Measurements from ENCODE around the gene PLCB1. TPM values are rescaled to one million over a fixed set of nuclear protein-coding genes. Genes with fewer than 3 reads are reported as not detected.

The PLCB1 gene
- total and polyA plus RNA-seq, 2 experiments from 2014 or later, result 14.9 to 20.7 TPM

DNA sequence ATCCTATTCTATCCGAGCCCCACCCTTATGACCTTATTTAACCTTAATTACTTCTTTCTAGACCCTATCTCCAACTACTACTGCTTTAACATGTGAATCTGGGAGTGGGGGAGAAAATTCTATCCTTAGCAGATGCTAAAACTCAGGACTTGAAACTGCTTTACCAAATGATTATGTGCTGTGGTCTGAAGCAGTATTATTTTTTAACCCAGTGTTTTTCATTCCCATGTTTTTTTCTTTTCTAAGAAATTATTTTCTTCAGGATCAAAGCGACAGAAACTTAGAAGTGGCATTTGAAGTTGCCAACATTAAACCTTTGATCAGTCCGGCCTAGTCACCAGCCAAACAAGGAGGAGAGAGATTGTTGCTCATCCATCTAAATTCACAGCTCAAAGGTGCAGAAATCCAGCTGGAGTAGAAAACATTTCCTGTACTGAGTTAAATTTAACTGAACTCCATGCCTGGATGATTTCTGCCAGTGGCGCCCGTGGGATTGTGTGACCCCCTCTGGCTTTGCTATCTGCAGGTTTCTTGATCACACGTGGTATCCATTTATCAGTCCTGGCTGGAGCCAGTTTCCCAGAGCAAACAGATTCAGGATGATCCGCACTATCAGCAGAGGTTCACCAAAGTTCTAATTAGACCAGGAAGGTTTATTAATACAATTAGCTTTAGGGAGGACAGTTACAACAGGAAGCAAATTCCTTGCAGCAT lies 300.5 kb downstream of the PLCB1 start (continued):
- TF ChIP-seq, protein P1, sequence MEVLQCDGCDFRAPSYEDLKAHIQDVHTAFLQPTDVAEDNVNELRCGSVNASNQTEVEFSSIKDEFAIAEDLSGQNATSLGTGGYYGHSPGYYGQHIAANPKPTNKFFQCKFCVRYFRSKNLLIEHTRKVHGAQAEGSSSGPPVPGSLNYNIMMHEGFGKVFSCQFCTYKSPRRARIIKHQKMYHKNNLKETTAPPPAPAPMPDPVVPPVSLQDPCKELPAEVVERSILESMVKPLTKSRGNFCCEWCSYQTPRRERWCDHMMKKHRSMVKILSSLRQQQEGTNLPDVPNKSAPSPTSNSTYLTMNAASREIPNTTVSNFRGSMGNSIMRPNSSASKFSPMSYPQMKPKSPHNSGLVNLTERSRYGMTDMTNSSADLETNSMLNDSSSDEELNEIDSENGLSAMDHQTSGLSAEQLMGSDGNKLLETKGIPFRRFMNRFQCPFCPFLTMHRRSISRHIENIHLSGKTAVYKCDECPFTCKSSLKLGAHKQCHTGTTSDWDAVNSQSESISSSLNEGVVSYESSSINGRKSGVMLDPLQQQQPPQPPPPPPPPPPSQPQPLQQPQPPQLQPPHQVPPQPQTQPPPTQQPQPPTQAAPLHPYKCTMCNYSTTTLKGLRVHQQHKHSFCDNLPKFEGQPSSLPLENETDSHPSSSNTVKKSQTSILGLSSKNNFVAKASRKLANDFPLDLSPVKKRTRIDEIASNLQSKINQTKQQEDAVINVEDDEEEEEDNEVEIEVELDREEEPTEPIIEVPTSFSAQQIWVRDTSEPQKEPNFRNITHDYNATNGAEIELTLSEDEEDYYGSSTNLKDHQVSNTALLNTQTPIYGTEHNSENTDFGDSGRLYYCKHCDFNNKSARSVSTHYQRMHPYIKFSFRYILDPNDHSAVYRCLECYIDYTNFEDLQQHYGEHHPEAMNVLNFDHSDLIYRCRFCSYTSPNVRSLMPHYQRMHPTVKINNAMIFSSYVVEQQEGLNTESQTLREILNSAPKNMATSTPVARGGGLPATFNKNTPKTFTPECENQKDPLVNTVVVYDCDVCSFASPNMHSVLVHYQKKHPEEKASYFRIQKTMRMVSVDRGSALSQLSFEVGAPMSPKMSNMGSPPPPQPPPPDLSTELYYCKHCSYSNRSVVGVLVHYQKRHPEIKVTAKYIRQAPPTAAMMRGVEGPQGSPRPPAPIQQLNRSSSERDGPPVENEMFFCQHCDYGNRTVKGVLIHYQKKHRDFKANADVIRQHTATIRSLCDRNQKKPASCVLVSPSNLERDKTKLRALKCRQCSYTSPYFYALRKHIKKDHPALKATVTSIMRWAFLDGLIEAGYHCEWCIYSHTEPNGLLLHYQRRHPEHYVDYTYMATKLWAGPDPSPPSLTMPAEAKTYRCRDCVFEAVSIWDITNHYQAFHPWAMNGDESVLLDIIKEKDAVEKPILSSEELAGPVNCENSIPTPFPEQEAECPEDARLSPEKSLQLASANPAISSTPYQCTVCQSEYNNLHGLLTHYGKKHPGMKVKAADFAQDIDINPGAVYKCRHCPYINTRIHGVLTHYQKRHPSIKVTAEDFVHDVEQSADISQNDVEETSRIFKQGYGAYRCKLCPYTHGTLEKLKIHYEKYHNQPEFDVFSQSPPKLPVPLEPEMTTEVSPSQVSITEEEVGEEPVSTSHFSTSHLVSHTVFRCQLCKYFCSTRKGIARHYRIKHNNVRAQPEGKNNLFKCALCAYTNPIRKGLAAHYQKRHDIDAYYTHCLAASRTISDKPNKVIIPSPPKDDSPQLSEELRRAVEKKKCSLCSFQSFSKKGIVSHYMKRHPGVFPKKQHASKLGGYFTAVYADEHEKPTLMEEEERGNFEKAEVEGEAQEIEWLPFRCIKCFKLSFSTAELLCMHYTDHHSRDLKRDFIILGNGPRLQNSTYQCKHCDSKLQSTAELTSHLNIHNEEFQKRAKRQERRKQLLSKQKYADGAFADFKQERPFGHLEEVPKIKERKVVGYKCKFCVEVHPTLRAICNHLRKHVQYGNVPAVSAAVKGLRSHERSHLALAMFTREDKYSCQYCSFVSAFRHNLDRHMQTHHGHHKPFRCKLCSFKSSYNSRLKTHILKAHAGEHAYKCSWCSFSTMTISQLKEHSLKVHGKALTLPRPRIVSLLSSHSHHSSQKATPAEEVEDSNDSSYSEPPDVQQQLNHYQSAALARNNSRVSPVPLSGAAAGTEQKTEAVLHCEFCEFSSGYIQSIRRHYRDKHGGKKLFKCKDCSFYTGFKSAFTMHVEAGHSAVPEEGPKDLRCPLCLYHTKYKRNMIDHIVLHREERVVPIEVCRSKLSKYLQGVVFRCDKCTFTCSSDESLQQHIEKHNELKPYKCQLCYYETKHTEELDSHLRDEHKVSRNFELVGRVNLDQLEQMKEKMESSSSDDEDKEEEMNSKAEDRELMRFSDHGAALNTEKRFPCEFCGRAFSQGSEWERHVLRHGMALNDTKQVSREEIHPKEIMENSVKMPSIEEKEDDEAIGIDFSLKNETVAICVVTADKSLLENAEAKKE (CRISPR knock-in tag; IDR thresholded peaks at IDR 0.05), result no peak
- TF ChIP-seq ZNF114 (CRISPR knock-in tag; IDR thresholded peaks at IDR 0.05), result no peak
- no peak for TF ChIP-seq EZH2phosphoT487 (IDR thresholded peaks at IDR 0.05; ENCODE audit: unreplicated experiment)
- TF ChIP-seq, protein P2, sequence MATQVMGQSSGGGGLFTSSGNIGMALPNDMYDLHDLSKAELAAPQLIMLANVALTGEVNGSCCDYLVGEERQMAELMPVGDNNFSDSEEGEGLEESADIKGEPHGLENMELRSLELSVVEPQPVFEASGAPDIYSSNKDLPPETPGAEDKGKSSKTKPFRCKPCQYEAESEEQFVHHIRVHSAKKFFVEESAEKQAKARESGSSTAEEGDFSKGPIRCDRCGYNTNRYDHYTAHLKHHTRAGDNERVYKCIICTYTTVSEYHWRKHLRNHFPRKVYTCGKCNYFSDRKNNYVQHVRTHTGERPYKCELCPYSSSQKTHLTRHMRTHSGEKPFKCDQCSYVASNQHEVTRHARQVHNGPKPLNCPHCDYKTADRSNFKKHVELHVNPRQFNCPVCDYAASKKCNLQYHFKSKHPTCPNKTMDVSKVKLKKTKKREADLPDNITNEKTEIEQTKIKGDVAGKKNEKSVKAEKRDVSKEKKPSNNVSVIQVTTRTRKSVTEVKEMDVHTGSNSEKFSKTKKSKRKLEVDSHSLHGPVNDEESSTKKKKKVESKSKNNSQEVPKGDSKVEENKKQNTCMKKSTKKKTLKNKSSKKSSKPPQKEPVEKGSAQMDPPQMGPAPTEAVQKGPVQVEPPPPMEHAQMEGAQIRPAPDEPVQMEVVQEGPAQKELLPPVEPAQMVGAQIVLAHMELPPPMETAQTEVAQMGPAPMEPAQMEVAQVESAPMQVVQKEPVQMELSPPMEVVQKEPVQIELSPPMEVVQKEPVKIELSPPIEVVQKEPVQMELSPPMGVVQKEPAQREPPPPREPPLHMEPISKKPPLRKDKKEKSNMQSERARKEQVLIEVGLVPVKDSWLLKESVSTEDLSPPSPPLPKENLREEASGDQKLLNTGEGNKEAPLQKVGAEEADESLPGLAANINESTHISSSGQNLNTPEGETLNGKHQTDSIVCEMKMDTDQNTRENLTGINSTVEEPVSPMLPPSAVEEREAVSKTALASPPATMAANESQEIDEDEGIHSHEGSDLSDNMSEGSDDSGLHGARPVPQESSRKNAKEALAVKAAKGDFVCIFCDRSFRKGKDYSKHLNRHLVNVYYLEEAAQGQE (IDR thresholded peaks at IDR 0.05; ENCODE audit: unreplicated experiment), result no peak
- TF ChIP-seq EZH2 (IDR thresholded peaks at IDR 0.05; ENCODE audit: low read depth, unreplicated experiment), result no peak
- no peak for TF ChIP-seq ZNF331 (CRISPR knock-in tag; IDR thresholded peaks at IDR 0.05; ENCODE audit: low read depth)
- TF ChIP-seq CREB1 (CRISPR knock-in tag; IDR thresholded peaks at IDR 0.05; ENCODE audit: low read depth), result no peak
- no peak for TF ChIP-seq NANOG (IDR thresholded peaks at IDR 0.05; ENCODE audit: borderline replicate concordance)
- no peak for TF ChIP-seq POLR2AphosphoS5 (IDR thresholded peaks at IDR 0.05; ENCODE audit: low read depth)
